ENCODE results near the gene HYOU1. TPM values are rescaled to one million over a fixed set of nuclear protein-coding genes. Genes with fewer than 3 reads are reported as not detected.
A peak's percentile ranks its signal among the peaks of the same experiment; 100 is the strongest.
"Not testable (repeated sequence)": the region's sequence is repeated elsewhere in the genome, so short reads cannot be mapped to it uniquely, and the experiment has no call there.

Gene HYOU1
- total RNA-seq, 1 donor from 2014 or later, result 157 TPM

DNA sequence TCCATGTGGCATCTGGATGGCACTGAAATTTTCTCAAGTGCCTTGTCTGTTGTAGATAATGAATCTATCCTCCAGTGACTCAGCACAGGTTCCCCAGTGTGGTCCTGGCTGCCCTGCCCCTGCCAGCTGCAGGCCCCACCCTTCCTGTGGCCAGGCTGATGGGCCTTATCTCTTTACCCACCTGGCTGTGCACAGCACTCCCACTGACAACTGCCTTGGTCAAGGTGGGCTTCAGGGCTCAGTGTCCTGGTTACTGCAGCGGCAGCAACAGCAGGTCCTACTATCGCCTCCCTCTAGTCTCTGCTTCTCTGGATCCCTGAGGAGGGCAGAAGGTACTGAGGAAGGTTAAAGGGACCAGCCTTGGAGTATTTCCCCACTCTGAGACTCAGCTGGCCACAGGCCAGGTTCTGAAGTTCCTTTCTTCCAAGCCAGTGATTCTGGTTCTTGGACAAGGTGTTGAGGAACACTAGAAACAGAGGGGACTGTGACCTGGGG is 30.8 kb upstream of the HYOU1 start:
- no peak for DNase-seq (ENCODE audit: low read depth)

DNA sequence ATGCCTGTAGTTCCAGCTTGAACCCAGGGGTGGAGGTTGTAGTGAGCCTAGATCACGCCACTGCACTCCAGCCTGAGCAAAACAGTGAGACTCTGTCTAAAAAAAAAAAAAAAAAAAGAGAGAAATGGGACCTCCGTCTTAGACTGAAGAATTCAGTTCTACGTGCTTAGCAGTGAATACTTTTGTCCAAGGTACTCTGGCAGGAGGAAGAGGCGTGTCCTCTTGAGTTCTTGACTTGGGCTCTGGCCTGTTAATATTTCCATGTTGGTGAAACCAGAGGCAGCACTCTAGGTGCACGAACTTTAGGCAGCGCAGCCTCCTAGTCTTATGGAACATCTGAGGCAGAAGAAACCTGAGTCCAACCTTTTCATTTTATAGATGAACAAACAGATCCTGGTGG is 30.1 kb upstream of the HYOU1 start:
- no peak for DNase-seq (ENCODE audit: low read depth)

DNA sequence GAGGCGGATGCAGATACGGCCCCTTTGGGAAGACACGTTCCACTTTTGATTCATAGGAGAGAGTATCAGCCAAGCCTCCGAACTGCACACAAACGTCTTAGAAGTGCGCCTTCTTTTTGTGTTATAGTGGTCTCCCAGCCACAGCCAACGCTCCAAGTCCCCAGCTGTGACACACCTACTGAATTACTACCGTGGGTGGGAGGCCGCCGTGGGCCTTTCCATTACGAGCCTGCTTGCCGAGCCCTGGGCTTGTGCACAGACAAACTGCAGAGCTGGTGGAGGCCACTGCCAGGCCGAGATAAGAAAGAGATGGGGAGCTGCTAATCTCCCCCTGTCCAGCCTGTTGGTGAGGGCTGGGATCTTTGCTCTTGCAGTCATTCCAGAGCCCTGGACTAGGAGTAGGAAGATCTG is 28.4 kb upstream of the HYOU1 start:
- DNase-seq (ENCODE audit: low read depth), result no peak

DNA sequence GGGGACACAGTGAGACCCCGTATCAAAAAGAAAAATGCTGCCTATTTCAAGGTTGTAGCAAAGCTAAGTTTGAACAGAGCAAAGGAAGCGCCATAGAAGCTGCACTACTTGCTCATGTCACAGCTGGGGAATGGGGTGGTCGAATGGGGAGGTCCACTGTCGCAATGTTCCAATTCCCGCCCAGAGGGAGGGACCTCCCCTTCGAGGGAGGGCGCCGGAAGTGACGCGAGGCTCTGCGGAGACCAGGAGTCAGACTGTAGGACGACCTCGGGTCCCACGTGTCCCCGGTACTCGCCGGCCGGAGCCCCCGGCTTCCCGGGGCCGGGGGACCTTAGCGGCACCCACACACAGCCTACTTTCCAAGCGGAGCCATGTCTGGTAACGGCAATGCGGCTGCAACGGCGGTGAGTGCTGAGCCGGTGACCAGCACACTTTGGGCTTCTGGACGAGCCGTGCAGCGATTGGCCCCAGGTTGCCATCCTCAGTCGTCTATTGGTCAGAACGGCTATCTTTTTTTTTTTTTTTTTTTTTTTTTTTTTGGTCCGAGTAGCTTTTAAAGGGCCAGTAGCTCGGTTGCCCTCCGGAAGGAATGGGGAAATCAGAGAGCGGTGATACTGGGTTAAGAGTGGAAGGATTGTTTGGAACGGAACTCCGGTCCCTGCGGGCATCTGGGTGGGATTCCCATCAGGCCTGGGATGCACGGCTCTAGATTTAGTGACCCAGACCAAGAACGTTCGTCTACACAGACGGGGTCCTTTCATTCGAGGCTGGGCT is 27.8 kb upstream of the HYOU1 start, which contains the start of gene HMBS:
TSS of gene HMBS (plus strand) at position 219 of the 774 bp plus-strand sequence. CDS start at position 372, 153 bp downstream.
- peak; percentile 95 for DNase-seq (ENCODE audit: low read depth)

DNA sequence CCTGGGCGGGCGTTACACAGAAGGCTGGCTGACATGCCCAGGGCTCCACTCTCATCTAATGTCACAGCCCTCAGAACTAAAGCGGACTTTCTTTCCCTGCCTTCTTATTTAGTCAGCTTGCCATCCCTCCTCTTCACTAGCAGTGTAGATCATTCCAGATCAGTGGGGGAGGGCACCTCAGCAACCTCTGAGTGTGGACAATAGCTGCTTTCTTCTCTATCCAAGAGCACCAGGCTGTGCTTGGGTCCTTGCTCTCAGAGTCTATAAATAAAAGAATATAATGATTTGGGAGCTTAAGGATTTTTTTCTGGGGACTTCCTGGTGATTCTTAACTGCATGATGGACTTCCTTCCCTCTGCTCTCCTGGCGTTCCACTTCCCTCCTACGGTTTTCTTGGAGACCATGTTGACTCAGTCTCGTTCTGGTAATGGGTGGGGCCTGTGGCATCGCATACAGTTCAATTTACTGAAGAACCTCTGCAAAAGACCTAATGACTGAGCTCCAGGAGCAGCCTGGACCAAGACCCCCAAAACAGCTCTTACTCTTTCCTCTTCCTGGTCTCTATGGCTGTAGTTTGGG is 24.8 kb upstream of the HYOU1 start:
- DNase-seq (ENCODE audit: low read depth), result no peak

DNA sequence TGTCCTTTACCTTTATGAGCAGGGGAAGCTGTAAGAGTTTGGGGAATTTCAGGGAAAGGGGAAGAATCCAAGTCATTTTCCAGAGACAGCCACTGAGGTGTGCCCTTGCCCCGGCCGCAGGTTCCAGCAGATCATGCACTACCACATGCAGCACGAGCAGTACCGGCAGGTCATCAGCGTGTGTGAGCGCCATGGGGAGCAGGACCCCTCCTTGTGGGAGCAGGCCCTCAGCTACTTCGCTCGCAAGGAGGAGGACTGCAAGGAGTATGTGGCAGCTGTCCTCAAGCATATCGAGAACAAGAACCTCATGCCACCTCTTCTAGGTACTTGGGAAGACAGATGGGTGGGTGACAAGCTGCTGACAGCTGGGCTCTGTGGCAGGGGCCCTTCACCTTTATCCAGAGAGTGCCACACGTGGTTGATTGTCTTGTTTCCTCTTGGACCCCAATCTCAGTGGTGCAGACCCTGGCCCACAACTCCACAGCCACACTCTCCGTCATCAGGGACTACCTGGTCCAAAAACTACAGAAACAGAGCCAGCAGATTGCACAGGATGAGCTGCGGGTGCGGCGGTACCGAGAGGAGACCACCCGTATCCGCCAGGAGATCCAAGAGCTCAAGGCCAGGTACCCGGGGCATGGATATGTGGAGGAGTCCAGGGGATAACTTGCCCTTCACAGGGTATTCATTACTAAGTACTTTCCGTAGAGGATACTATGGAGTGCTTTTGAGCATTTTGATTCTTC is 21.8 kb upstream of the HYOU1 start:
- DNase-seq (ENCODE audit: low read depth), result no peak

DNA sequence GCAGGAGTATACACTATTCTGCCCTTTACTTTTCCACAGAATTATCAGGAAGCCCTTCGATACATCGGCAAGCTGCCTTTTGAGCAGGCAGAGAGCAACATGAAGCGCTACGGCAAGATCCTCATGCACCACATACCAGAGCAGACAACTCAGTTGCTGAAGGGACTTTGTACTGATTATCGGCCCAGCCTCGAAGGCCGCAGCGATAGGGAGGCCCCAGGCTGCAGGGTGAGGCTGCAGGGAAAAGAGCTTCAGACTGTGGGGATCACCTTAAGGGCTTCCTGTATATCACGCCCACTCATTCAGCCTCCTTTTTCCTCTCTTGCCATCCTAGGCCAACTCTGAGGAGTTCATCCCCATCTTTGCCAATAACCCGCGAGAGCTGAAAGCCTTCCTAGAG is 20.8 kb upstream of the HYOU1 start:
- DNase-seq (ENCODE audit: low read depth), result no peak

DNA sequence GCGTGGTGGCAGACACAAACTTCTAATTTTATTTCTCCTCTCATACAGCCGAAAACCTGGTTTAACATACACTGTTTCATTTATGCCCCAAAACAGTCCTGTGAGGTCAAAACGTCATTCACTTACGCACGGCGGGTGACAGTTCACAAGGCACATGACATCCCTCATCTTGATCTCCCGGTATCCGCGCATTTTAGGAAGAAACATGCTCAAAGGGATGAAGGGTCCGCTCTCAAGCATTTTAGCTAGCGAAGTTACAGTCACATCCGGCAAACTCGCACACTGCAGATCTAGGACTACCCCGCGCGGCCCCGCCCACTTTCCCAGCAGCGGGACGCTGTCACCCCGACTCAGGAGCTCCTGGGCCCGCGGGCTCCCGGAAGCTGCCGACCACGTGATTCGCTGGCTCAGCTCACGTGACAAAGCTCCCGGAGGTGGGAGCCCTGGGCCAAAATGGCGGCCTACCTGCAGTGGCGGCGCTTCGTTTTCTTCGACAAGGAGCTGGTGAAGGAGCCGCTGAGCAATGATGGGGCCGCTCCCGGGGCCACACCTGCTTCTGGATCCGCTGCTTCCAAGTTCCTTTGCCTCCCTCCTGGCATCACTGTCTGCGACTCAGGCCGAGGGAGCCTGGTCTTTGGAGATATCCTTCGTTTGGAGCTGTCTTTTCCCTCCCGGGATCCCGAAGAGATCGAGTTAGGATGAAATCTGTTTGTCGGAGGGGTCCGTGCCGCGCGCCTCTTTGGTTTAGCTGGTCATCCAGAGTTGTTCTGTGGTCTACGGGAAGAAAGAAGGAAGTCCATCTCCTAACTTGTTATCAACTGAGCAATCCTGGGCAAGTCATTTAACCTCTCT is 10.6 kb upstream of the HYOU1 start, which contains the start of gene VPS11:
TSS of gene VPS11 (plus strand) at position 448 of the 852 bp plus-strand sequence. CDS start at position 454, 6 bp downstream.
- DNase-seq (ENCODE audit: low read depth), result peak; percentile 95

DNA sequence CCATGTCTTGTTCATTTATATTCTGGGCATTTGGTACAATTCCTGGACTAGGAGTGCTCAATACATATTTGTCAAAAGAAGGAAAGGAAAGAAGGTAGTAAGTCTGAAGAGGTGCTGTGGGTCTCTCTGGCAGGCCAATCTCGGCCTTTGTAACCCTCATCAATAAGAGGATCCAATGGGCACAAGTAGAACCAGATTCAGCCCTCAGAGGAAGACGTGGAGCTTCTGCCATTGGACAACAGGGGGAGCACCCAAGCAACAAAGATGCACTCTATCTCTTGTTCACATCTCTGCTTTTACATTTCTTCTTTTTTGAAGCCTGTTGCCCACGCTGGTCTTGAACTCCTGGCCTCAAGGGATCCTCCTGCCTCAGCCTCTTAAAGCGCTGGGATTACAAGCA is 8.4 kb upstream of the HYOU1 start:
- DNase-seq (ENCODE audit: low read depth), result peak; percentile 12

DNA sequence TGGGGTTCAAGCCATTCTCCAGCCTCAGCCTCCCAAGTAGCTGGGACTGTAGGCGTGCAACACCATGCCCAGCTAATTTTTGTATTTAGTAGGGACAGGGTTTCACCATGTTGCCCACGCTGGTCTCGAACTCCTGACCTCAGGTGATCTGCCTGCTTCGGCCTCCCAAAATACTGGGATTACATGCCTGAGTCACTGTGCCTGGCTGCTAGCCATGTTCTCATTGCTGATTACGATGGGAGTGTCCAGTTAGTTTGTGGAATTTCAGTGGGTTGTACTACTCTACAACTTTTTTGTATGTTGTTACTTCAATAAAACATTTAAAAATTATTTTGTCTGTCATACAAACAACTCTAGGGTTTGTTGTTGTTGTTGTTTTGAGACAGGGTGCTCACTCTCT is 5.8 kb upstream of the HYOU1 start:
- peak; percentile 17 for DNase-seq (ENCODE audit: low read depth)

DNA sequence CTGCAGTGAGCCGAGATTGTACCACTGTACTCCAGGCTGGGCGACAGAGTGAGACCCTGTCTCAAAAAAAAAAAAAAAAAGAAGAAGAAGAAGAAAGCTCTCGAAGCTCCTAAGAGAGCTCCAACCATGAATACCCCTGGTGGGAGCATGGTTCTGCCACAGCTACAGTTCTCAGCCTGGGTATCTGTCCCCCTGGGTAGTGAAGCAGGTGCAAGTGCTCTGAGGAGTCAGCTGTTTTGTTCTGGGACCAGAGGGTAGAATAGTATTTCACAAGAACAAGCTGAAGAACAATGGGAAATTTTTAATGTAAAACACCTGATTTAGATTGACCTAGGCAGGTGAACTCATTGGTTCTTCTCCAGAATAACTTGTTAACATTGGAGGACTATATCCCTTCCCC is 4.3 kb upstream of the HYOU1 start:
- DNase-seq (ENCODE audit: low read depth), result peak; percentile 43

DNA sequence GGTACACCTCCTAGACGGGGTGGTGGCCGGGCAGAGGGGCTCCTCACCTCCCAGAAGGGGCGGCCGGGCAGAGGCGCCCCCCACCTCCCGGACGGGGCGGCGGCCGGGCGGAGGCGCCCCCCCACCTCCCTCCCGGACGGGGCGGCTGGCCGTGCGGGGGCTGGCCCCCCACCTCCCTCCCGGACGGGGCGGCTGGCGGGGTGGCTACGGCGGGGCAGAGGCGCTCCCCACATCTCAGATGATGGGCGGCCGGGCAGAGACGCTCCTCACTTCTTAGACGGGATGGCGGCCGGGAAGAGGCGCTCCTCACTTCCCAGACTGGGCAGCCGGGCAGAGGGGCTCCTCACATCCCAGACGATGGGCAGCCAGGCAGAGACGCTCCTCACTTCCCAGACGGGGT is 2.1 kb upstream of the HYOU1 start:
- not testable (repeated sequence) for DNase-seq (ENCODE audit: low read depth)

DNA sequence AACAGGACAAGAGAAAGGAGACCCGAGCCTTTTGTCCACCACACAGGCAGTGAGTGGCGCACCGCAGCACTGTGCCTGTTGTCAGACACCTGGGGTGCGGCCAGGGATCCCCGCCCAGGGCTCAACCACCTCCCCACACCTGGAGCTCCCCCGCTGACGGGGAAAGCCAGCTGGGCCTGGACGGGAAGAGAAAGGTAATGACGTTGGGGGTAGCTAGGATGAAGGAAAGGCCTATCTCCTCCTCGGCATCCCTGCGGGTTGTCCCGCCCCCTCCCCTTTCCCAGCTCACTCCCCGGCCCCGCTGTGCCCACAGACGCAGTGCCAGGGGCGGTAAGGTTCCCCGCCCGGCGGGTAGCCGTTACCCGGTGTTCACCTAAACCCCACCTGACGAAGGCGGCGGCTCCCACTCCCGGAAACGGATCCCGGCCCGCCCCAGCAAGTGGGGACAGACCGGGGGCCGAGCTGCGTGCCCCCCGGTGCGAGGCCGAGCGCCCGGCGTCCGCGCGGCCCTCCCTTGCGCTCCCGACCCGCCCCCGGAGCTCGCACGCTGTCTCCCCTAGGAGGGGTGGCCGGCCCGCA is 495 bp downstream of the HYOU1 start:
- DNase-seq (ENCODE audit: low read depth), result no peak

DNA sequence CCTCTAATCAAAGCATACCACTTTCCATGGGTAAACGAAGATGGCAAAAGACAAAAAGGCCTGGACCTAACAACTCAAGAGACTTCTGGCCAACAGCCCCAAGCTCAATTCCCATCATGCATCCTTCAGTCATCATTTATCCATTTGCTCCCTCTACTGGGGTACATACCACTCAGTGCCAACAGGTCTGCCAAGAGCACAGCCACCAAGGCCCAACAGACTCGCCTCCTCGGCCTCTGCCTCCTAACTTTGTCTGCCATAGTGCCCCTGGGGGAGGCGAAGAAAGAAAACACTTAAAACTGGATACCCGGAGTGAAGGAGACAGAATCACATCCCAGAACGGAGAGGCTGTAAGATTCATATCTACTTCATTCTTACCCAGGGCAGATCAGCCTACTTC is 1.1 kb downstream of the HYOU1 start:
- DNase-seq (ENCODE audit: low read depth), result peak; percentile 44

DNA sequence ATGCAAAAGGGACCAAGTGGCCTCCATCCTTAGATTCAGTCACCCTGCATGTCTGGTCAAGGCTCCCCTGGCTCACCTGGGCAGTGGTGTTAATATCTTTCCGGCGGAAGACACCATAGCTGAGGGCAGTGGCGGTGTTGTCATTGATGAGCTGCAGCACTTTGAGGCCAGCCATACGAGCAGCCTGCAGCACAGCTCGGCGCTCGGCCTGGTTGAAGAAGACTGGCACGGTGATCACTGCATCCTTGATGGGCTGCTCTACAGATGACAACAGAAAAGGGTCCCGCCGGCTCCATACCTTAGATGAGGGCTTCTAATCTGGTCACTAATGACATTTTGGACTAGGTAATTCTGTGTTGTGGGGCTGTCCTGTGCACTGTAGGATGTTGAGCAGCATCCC is 2.6 kb downstream of the HYOU1 start:
- no peak for DNase-seq (ENCODE audit: low read depth)

DNA sequence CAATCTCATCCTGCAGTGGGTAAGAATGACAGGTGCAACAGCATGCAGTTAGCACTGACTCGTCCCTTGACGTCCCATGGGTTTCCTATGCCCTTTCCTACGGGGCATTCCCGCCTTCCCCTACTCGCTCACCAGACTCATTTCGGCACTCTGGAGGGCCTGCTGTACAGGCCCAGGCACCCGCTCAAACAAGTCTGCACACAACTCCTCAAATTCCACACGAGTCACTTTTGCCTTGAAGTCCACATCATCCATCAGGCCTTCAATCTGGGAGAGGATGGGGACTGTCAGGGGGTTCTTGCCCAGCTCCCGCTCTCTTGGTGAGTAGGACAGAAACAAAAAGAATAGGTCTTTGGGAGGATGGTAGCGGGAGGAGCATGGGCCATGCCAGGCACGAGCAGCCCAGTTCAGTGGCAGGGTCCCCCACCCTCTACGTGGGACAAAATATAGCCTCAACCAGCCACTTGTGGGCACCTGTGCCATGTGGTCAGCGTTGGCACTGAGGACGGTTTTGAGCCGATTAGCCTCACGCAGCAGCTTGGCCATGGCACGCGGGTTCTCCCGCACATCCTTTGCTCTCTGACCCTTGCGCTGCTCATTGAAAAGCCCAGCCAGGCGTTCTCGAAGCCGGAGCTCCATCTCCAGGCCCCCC is 4.7 kb downstream of the HYOU1 start:
- DNase-seq (ENCODE audit: low read depth), result no peak

DNA sequence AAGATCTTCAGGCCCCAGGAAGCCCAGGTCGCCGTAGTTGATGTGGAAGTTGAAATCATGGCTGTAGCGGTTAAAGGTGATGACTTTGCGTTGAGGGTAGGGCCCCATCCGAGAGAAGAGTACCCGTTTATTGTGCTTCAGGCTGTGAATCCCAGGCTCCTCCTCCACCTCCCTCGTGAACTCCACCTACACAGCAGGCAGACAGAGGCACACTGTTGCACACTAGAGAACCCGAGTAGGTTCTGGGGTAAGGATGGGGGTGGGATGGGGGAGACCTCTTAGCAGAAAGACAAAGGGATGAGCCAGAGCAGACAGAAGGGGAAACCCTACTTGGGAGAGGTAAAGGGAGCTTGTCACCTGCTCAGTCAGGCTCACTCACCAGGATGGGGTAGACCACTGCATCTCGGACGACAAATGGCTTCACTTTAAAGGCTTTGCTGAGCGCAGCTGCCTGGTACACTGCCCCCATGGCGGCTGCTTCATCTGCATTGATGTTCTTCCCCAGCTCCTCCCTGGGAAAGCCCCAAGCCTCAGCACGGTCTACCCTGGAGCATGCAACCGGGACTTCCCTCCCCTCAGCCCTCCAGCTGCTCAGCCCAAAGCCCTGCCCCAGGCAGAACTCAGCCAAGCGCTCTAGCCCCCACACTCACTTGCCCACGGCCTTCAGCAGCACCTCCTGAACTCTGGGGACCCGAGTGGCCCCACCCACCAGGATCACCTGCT is 5.4 kb downstream of the HYOU1 start:
- peak; percentile 39 for DNase-seq (ENCODE audit: low read depth)

DNA sequence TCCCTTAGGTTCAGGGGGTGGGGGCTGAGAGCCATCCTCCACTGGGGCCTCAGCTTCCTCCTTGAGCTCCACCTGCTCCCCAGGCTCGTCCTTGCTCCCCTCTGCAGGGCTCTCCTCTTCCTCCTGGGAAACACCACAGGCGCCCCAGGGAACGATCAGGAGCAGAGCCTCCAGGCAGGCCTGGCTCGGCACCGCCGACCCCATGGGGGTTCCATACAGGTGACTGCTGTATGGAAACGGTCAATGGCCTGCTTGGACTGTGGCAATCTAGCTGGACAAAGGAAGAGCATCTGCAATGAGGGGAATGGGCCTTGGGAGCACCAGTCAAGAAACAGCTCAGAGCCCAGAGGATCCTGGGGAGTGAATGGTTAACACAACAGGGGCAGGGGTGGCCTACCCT is 7.9 kb downstream of the HYOU1 start:
- DNase-seq (ENCODE audit: low read depth), result no peak

DNA sequence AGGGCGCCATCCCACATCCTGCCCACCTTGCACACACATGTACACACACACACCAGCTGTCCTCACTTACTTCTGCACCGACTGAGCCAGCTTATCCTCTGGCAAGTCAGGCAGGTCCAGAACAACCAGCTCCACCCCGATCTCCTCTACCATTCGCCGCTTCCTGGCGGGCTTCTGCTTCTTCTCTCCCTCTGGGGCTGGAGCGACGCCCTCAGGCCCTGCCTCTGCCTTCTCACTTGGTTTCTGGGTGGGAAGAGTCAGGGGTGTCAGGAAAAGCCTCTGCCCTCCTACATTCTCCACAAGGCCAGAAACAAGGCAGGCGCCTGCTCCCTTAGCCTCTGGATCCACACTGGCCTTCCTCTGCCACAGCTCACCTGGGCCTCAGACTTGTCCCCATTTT is 8.4 kb downstream of the HYOU1 start:
- no peak for DNase-seq (ENCODE audit: low read depth)

All from myocyte (in vitro differentiated cells).